OCI-LY3 (cell line): Measurements from ENCODE around the gene GNPDA1.

Experiments used
- CTCF ChIP-seq: fragments of 200-600, 300-600 bp; sonication (generic); IDR thresholded peaks from 2 replicates; pipeline ENCODE4 v1.5.1; 2014; ENCODE audit warnings: antibody characterized with exemption, low read length, low read depth
- EZH2phosphoT487 ChIP-seq: fragments of 200-600 bp; shearing (Covaris generic); IDR thresholded peaks from 2 replicates; pipeline ENCODE4 v1.6.1; 2018; ENCODE audit warnings: antibody characterized with exemption, mixed run types, low read depth

GRCh38 chr5:142000704-142001484 lies 11.9 kb downstream of the GNPDA1 start:
- TF ChIP-seq EZH2phosphoT487 (no peak), CTCF (peak; percentile 22)
